AG10803 (cell line): Measurements from ENCODE around the gene MMUT.
A peak's percentile ranks its signal among the peaks of the same experiment; 100 is the strongest.
"Not testable (repeated sequence)": the region's sequence is repeated elsewhere in the genome, so short reads cannot be mapped to it uniquely, and the experiment has no call there.

ENCODE experiments used
- DNase-seq: peaks from one replicate; pipeline ENCODE4 v3.0.0; 2010; ENCODE audit warnings: low read depth
- H3K4me3 ChIP-seq: 2 replicates; pipeline ENCODE4 v1.5.1; 2011; ENCODE audit warnings: mild to moderate bottlenecking, low read length, control low read depth
- CTCF ChIP-seq: conservative IDR thresholded peaks from 2 replicates; pipeline ENCODE4 v1.5.1; 2011; ENCODE audit warnings: mild to moderate bottlenecking, low read length, control low read depth, inconsistent platforms

MMUT gene

GRCh38 chr6:49416195-49416594 lies 46.9 kb downstream of the MMUT start:
- no peak overlapping the region for H3K4me3 ChIP-seq
- no peak for DNase-seq
- no peak for TF ChIP-seq CTCF

- H3K4me3 ChIP-seq, result no peak overlapping the region
- DNase-seq, result no peak
- TF ChIP-seq CTCF, result no peak
These were observed 47.7 kb downstream of the MMUT start for GRCh38 chr6:49415358-49415757.

- no peak for DNase-seq
- TF ChIP-seq CTCF, result no peak
- no peak overlapping the region for H3K4me3 ChIP-seq
These were observed 52.5 kb downstream of the MMUT start for GRCh38 chr6:49410564-49410963.

- DNase-seq, result peak; percentile 61
- peak; percentile 95 for TF ChIP-seq CTCF
- no peak overlapping the region for H3K4me3 ChIP-seq
These were observed 53.0 kb downstream of the MMUT start for GRCh38 chr6:49409951-49410542.

- no peak overlapping the region for H3K4me3 ChIP-seq
- no peak for TF ChIP-seq CTCF
- DNase-seq, result no peak
These were observed 56.6 kb downstream of the MMUT start for GRCh38 chr6:49406250-49406970.

GRCh38 chr6:49401063-49401462 lies 62.0 kb downstream of the MMUT start:
- no peak for TF ChIP-seq CTCF
- H3K4me3 ChIP-seq, result no peak overlapping the region
- DNase-seq, result no peak

- not testable (repeated sequence) for DNase-seq, H3K4me3 ChIP-seq
These were observed 76.2 kb downstream of the MMUT start for GRCh38 chr6:49386667-49387508.
